ENCODE measurements around the gene DAO.

- TF ChIP-seq CTCF (IDR thresholded peaks at IDR 0.05): no peak
- no peak for TF ChIP-seq POLR2A (IDR thresholded peaks at IDR 0.05)
Observed at GRCh38 chr12:108837680-108838079, 42.2 kb upstream of the DAO start.

Measured in testis (tissue), 2 donors.